ENCODE results near the gene CLCN3. TPM values are rescaled to one million over a fixed set of nuclear protein-coding genes. Genes with fewer than 3 reads are reported as not detected.

CLCN3 gene
- total and polyA plus RNA-seq, 9 of the 15 experiments (the other 6 are each of a cell fraction or from before 2014, with no cell fraction given), result 12.7 to 60.6 (median 38.5) TPM

DNA sequence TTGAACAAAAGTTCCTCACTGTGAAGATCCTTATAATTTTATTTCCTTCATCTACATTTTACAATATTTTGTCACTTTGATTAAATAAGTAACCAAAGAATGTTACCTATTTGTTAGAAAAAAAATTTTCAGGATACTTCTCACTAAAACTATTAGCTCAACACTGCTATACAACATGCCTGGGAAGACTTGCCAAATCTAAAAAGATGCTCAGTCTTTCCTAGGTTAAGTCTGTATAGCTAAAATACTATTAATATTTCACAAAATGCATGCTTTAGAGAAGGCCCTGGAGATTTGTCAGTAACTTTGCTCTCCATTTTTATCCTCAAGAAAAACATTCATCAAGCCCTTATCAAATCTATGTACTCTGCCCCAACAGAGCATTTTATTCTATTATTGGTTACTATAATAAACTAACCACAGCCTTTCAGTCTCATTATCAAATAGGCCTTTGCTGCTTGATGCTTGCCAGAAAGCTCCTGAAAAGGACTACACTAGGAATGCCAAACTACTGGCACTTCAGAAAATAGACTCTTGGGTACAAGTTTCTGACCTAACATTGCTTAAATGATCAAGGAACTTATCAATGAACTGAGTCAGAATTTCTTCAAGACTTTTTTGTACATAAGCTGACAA is 25.7 kb upstream of the CLCN3 start:
- no peak for DNase-seq (ENCODE audit: extremely low read depth in 1 of 4, low spot score in 3 of 4)
- BruUV-seq (replicated peaks), result no TSS peak
- CTCF ChIA-PET (ENCODE audit: low intra/inter-chr PET ratio), result no interaction called here

GRCh38 chr4:169601016-169601771 is 19.2 kb upstream of the CLCN3 start:
- H3K79me2 ChIP-seq (ENCODE audit: control insufficient read depth, insufficient read depth, low read length), result peaks cover 35% of the 10 kb centered on the region
- no peak for FAIRE-seq
- TF ChIP-seq BHLHE40 (IDR thresholded peaks at IDR 0.05; ENCODE audit: low read length), result no peak
- no peak for TF ChIP-seq ZNF586 (CRISPR knock-in tag; conservative IDR thresholded peaks at IDR 0.05)
- TF ChIP-seq DPF2 (IDR thresholded peaks at IDR 0.05), result no peak
- no peak for TF ChIP-seq SNIP1 (IDR thresholded peaks at IDR 0.05; ENCODE audit: low read depth)
- no peak for TF ChIP-seq CBFA2T3 (IDR thresholded peaks at IDR 0.05)
- no peak for TF ChIP-seq FOXA1 (IDR thresholded peaks at IDR 0.05; ENCODE audit: borderline replicate concordance)
- TF ChIP-seq SMAD1 (IDR thresholded peaks at IDR 0.05; ENCODE audit: low read depth, low read length, partially characterized antibody), result no peak
- TF ChIP-seq, protein P1, sequence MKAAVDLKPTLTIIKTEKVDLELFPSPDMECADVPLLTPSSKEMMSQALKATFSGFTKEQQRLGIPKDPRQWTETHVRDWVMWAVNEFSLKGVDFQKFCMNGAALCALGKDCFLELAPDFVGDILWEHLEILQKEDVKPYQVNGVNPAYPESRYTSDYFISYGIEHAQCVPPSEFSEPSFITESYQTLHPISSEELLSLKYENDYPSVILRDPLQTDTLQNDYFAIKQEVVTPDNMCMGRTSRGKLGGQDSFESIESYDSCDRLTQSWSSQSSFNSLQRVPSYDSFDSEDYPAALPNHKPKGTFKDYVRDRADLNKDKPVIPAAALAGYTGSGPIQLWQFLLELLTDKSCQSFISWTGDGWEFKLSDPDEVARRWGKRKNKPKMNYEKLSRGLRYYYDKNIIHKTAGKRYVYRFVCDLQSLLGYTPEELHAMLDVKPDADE (conservative IDR thresholded peaks at IDR 0.05; ENCODE audit: control insufficient read depth, low read depth, low read length), result no peak
- TF ChIP-seq KDM4B (IDR thresholded peaks at IDR 0.05; ENCODE audit: borderline replicate concordance in 2 of 2, low read depth in 1 of 2), result no peak
- TF ChIP-seq, protein P2, sequence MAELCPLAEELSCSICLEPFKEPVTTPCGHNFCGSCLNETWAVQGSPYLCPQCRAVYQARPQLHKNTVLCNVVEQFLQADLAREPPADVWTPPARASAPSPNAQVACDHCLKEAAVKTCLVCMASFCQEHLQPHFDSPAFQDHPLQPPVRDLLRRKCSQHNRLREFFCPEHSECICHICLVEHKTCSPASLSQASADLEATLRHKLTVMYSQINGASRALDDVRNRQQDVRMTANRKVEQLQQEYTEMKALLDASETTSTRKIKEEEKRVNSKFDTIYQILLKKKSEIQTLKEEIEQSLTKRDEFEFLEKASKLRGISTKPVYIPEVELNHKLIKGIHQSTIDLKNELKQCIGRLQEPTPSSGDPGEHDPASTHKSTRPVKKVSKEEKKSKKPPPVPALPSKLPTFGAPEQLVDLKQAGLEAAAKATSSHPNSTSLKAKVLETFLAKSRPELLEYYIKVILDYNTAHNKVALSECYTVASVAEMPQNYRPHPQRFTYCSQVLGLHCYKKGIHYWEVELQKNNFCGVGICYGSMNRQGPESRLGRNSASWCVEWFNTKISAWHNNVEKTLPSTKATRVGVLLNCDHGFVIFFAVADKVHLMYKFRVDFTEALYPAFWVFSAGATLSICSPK (IDR thresholded peaks at IDR 0.05; ENCODE audit: borderline replicate concordance), result no peak
- no peak for TF ChIP-seq NBN (IDR thresholded peaks at IDR 0.05; ENCODE audit: low read depth)
- TF ChIP-seq CCAR2 (IDR thresholded peaks at IDR 0.05; ENCODE audit: low read depth, low read length), result no peak

More for the DNA sequence above, 25.7 kb upstream of the CLCN3 start:
- H2AFZ ChIP-seq (ENCODE audit: low read depth, low read length), result no peak overlapping the region
- no peaks in the 10 kb centered on the region for H3K27me3 ChIP-seq (ENCODE audit: control insufficient read depth in 2 of 2, insufficient read depth in 2 of 2, low read length in 2 of 2)
- H3K4me2 ChIP-seq (ENCODE audit: insufficient read depth, low read length), result no peak overlapping the region
- H3K27ac ChIP-seq (ENCODE audit: extremely low read depth, low read depth, low read length), result no peak overlapping the region
- POLR2A ChIA-PET, result no interaction called here
- intact Hi-C loops (cut with micrococcal nuclease) (no loop called here), in situ Hi-C loops (cut with MboI) (no loop called here)
- no peak for FAIRE-seq
- H3K9me3 ChIP-seq (replicated peaks; ENCODE audit: control insufficient read depth, insufficient read depth, low read depth, low read length), result no peaks in the 10 kb centered on the region
- ATAC-seq, result no peak
- H3K4me1 ChIP-seq (replicated peaks in 1 of 2; ENCODE audit: control insufficient read depth in 2 of 2, insufficient read depth in 2 of 2, low read length in 2 of 2), result no peaks in the 10 kb centered on the region
- H3K4me3 ChIP-seq, result no peak overlapping the region
- TF ChIP-seq GTF2A2 (tag; IDR thresholded peaks at IDR 0.05), result no peak
- H4K20me1 ChIP-seq (replicated peaks; ENCODE audit: control insufficient read depth, insufficient read depth, low read length), result no peaks in the 10 kb centered on the region
- peaks cover 30% of the 10 kb centered on the region; the same call in 1 of the 3 replicates for H3K36me3 ChIP-seq (ENCODE audit: control insufficient read depth, insufficient read depth, low read length)
- no peak overlapping the region for H3K9ac ChIP-seq (ENCODE audit: insufficient read depth in 1 of 2, low read depth in 2 of 2, low read length in 2 of 2)
- no peaks in the 10 kb centered on the region for H3K79me2 ChIP-seq (ENCODE audit: control insufficient read depth, insufficient read depth, low read length)
- H3K9me1 ChIP-seq (ENCODE audit: control insufficient read depth, insufficient read depth, low read length), result no peaks in the 10 kb centered on the region

More at GRCh38 chr4:169601016-169601771, 19.2 kb upstream of the CLCN3 start:
- ChIA-PET POLR2A (interaction anchor here (1.1 kb wide), 2 partner anchors 12 to 20 kb away, joined by 3 read pairs; no protein-coding TSS in a partner anchor), CTCF (ENCODE audit: low intra/inter-chr PET ratio) (no interaction called here)
- H3K36me3 ChIP-seq (ENCODE audit: control insufficient read depth, insufficient read depth, low read length), result peaks cover 48% of the 10 kb centered on the region
- no TSS peak for BruUV-seq (replicated peaks)
- H3K4me1 ChIP-seq (replicated peaks in 1 of 2; ENCODE audit: control insufficient read depth in 2 of 2, insufficient read depth in 2 of 2, low read length in 2 of 2), result peaks cover 0 to 10% of the 10 kb centered on the region in 2 experiments; a peak in 3 of 5 replicates
- no peaks in the 10 kb centered on the region for H3K9me3 ChIP-seq (replicated peaks; ENCODE audit: control insufficient read depth, insufficient read depth, low read depth, low read length)
- H2AFZ ChIP-seq (ENCODE audit: low read depth, low read length), result no peak overlapping the region
- H3K27me3 ChIP-seq (ENCODE audit: control insufficient read depth in 2 of 2, insufficient read depth in 2 of 2, low read length in 2 of 2), result no peaks in the 10 kb centered on the region
- no peak overlapping the region for H3K4me2 ChIP-seq (ENCODE audit: insufficient read depth, low read length)
- H3K27ac ChIP-seq (ENCODE audit: extremely low read depth, low read depth, low read length), result no peak overlapping the region
- intact Hi-C loops (cut with micrococcal nuclease), result no loop called here
- H3K9me1 ChIP-seq (ENCODE audit: control insufficient read depth, insufficient read depth, low read length), result no peaks in the 10 kb centered on the region
- ATAC-seq (no peak), DNase-seq (ENCODE audit: extremely low read depth in 1 of 4, low spot score in 3 of 4) (no peak)
- H4K20me1 ChIP-seq (replicated peaks; ENCODE audit: control insufficient read depth, insufficient read depth, low read length), result no peaks in the 10 kb centered on the region
- H3K4me3 ChIP-seq, result no peak overlapping the region
- no peak overlapping the region for H3K9ac ChIP-seq (ENCODE audit: insufficient read depth in 1 of 2, low read depth in 2 of 2, low read length in 2 of 2)
- in situ Hi-C loops (cut with MboI), result loop anchor here (25.0 kb wide), 1 partner anchor 436 kb away; the partner anchor contains the start of gene MFAP3L

All from K562 (cell line).